Activated CD8-positive, alpha-beta memory T cell treated with anti-CD3 and anti-CD28 coated beads, Interleukin-2, amount 50 U/mL, for 48 hours (primary cell): Measurements from ENCODE around the gene MINAR2.

Source experiments
- DNase-seq: peaks from one replicate; pipeline ENCODE4 v3.0.0-alpha.2; 2020

MINAR2 gene, protein sequence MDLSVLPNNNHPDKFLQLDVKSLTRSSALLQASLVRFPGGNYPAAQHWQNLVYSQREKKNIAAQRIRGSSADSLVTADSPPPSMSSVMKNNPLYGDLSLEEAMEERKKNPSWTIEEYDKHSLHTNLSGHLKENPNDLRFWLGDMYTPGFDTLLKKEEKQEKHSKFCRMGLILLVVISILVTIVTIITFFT

DNA sequence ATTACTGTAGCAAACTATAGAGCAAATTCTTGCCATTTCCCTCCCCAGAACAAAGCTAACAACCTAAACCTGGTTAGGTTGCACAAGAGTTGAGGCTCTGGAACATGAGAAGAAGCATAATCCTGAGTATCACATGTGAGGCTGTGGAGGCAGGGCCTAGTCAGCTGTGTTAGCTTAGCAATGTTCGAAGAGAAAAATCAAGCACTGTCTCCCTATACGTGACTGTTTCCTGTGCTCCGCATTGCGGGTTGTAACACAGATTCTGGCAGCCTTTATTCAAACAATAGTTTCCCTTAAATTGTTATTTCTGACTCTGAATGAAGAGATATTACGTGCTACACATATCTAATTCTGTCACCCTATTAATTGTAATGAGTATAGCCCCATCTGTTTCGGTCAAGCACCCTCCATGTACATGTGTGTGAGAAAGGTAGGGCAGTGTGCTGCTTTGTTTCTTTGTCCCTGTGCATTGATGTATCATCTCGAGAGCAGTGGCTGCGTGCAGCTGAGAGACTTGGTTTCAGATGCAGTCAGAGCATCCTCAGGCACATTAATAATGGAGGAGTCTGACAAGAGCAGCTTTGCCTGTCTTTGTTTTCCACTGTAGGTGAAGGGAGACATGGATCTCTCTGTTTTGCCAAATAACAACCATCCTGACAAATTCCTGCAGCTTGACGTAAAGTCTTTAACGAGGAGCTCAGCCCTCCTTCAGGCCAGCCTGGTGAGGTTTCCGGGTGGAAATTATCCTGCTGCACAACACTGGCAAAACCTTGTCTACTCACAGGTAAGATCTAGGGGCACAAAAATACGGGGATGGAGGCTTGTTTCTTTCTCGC, at the start of gene MINAR2:
TSS of gene MINAR2 (plus strand) at position 523 of the 836 bp plus-strand sequence. CDS start at position 620, 97 bp downstream.
- no peak for DNase-seq

DNA sequence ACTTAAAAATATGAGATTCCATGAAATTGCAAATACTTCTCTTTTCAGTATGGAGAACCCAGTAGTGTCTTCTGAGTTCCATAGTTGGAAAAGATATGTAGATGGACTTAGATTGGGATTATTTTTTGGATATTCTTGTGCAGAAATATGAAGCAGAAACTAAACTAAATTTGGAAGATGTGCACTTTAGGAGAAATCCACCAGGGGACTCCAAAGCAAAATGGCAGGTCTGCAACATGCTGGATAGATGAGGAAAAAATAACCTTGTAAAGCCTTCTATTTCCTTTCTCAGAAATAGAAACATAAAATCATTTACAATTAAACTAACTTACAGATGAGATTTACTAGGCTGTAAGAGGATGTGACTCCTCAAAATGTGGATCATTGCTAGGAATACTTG, 49.2 kb upstream of the MINAR2 start:
- DNase-seq: no peak

DNA sequence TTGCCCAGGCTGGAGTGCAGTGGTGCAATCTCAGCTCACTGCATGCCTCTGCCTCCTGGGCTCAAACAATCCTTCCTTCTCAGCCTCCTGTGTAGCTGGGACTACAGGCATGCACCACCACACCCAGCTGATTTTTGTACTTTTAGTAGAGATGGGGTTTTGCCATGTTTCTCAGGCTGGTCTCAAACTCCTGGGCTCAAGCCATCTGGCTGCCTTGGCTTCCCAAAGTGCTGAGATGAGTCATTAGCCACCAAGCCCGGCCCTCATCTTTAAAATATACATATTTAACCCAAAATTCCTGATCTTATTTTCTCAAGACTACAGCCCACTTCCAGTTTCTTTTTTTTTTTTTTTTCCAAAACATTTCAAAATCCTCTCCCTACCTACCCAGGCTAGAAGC, 31.7 kb upstream of the MINAR2 start:
- no peak for DNase-seq

DNA sequence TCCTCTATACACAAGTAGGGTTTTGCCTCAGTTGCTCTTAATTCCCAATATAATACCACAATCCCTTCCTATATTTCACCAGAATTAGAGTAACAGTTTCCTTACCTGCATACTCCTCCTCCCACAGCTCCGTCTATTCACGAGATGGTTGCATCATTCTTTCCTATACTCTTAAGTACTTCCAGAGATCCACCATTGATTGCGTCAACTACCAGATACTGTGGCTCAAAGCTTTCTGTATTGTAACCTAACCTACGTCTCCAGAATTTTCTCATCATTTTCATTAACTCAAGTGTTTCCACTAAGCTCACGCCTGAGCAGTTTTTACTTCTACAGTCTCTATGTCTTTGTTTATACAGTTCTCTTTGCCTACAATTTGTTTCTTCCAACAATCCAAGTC, 31.2 kb upstream of the MINAR2 start:
- no peak for DNase-seq

DNA sequence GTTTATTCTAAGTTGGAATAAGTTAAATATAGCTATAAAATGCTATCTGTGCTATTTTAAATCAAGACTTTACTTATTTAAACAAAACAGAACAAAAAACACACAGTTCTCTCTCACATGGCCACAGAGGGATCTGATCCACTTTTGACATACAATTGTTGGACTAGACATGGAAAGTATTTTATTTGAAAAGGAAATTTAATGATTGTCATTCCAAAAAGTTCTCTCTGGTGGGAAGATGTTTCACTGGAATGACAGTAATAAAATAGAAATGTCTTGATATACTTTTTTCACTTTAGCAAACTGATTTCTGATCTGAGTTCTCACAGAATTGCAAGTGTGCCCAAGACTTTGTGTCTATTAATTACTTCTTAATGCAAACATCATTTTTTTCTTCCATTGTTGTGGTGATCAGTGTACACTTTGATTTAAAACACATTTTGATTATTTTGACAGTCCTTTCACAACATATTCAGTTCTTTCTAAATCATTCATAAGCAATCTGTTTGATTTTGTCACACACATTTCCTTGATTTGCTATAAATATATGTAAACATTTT, 30.1 kb upstream of the MINAR2 start:
- no peak for DNase-seq

DNA sequence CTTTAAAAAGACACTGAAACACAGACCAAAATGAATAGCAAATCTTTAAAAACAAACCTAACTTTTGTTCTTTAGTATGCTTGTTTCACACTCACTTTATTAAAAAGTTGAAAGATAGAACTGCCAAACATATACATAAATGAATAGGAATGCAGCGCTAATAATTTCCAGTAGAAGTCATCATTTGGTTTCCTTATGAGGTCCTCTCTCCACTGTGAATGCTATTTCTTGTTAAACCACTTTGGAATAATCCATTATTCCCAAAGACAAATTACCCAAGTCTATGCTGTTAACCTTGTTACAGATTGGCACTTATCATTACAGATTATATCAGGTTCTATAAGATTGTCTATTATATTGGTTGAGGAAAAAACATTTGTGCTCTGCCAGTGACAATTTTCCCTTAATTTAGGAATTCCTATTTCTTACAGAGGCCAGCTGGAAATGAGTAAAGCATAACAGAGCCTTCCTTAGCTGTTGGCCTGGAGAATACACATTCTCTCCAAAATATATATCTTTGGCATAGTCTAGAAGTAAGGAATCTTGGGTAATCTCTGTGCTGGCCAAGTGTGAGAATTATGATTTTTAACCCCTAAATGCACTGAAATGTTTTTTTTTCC, 29.3 kb upstream of the MINAR2 start:
- no peak for DNase-seq

DNA sequence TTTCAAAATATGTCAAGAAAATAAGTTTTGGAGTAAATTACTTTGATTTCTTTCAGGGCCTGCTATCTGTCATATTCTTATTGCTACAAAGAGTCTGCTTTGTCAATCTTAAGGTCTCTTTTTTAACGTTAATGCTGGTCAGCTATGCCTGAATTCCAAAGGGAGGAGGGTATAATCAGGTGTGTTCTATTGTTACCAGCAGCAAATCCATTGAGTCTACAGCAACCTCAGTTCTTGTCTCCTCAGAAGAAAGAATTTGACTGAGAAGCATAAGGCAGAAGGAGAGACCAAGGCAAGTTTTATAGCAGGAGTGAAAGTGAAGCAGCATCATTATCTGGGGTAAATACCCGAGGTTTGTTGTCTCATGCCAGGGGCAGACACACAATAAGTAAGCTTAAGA, 23.7 kb upstream of the MINAR2 start:
- DNase-seq: no peak

DNA sequence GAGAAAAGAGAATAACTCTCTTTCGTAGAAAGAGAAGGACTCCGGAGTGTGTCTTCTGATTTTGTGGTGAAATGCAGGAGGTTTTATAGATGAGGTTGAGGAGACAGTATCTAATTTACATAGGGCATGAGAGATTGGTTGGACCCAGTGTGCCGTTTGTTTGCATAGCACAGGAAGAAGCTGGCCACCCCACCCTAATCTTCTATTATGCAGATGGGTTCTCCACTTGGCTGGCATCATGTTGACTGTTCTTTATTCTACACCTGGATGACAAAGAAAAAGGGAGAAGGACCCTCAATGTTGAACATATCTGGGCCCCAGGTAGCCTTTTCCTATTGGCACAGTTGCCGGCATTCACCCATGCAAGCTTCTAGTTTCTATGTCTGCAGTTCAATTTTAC, 23.2 kb upstream of the MINAR2 start:
- DNase-seq: no peak

DNA sequence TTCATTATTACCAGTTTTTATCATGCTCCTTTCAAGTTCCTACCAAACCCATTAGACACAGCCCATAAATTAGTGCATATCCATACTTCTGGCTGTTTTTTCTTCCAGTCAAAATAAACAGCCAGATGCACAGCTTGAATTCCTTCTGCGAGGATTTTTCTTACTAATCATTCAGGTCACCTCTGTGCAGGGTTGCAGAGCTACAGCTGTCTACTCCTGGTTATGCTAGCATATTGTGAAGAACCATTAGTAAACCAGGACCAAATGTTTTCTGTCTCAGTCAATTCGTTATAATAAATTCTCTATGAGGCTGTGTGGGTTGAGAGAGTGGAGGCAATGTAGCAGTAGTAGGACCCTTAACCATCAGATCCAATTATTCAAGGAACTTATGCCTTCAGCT, 8.1 kb upstream of the MINAR2 start:
- no peak for DNase-seq

DNA sequence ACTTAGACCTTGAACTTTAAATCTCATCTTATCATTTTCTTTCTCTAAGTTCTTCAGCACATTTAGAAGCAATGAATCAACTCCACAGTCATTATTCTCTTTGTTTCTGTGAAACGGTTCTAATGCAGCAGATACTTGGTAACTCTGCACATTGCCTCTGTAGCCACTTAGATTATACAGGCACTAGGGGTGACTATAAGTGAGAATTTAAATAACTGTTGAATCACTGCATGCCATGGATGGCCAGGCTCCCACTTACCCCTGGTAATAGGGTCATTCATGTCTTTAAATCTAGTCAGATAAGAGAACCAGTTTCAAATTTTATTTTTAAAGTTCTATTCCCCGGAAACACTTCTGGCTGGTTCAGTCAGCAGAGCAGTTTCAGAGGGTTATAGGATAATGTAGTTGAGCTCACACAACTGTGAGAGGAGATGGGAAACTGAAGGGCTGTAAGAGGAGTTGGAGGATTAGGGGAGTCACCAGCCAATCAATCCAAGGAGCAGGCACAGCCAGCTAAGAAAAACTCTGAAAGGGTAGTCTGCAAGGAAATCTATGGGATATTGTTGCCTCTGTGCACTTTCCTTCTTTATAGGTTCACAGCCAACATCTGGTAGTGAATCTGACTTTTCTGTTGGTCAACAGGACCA, 4.2 kb upstream of the MINAR2 start:
- DNase-seq: no peak

DNA sequence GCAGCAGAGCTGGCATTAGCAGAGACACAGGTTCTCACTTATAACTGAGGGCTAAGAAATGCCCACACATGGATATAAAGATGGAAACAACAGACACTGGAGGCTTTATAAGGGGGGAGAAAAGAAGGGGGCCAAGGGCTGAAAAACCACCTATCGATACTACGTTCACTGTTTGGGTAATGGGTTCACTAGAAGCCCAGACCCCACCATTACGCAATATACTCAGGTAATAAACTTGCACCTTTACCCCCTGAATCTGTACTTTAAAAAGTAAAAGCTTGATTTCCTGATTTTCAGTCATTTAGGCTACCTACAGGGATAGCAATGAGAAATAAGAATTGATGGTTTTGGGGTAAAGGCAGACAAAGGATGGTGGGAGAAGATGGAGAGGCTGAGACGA, 1.9 kb upstream of the MINAR2 start:
- no peak for DNase-seq

DNA sequence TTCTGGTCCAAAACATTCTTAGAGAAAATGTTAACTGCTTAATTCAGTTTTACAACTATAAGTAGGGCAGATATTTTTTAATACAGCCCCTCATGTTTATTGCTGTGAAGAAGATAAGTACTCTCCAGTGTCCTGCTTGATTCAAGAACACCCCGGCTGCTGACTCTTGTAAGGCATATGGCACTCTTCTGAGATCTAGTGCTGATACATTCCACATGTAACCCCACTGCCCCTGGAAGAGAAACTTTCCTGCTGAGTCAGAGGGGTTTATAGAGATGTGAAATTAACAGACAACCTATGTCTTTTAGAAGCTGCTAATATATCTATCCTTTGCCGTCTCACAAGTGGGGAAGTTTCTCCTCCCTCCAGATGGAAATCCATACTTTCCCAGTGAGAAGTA, 1.0 kb upstream of the MINAR2 start:
- DNase-seq: no peak

DNA sequence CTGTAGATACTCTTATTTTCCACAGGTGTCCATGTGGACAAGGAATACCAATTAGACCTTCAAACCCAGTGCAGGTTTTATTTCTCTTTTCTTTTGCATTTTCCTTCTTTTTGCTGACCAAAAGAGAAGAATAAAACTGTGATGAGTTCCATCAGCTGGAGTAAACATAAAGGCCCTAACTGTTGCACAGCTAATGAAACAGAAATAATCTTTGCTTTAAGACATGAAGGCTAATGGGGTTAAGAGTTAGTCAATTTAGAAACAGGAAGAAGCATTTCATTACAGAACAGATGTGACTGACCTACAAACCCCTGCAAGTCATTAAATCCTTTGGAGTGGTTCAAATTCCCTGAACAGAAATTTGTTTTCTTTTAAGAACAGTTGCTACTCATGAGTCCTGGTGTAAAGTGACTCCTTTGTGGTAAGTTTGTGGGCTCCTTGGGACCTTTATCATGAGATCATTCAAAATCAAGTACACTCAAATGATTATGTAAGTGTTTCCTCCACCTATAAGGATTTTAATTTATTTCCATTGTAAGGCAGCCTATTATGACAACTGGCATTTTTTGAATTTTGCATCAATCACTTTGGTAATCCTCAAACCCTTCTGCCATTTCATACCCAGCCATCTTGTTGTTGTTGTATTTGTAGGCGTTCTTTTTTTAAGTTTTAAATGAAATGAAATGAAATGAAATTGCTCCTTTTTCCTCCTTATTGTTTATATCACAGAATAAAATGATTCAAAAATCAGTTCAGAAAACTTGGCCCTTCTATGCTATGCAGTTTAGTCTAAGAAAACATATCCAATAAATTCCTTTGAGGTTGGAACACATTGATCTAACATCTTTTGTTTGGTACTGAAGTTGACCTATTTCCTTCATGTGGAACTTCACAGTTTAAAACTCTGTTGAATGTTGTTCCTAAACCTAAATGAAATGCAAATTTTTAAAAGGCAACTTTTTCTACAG, 1.3 kb downstream of the MINAR2 start:
- no peak for DNase-seq

DNA sequence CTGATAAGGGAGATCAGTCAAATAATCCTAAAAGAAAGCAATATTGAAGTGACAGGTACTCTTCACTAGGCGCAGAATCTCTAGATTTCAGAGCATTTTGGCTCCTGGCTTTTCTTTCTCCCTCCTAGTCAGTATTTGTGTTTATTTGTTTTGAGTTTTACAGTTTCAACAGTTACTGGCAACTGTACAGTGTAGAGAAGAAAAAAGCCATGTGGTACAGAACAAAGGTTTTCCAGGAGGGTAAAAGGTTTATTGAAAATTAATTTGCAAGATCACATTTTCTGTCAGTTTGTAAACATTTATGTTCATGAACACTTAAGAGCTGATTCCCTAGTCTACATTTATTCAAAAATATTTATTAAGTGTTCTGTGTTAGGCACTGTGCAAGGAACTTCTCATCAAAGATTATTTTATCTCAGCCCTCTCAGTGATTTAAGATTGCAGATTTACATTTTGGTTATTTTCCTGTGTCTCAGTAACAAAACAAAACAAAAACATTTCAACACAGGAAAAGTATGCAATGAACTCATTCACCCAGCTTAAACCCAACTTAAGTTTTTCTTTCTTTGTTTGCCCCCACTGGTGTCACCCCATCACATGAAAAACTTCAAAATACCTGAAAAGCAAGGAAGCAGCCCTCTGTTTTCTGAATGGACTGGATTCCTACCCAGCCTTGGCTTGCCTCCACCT, 12.9 kb downstream of the MINAR2 start:
- DNase-seq: no peak

DNA sequence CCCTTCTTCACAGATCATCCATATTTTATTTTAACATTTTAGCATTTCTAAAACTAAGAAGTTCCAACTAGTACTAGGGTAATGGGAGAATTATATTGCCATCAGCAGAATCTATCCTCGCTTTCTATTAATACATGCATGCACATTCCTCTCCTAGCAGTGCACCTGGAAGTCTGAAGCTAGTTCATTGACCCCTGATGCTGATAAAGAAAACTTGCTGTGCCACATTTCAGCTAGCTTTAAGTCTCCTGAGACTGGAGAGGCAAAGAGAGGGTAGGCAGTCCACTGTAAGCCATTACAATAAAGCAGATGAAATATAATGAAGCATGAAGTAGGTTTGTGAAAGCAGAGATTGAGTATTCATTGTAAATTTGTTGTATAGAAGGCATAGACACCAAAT, 15.8 kb downstream of the MINAR2 start:
- DNase-seq: no peak

DNA sequence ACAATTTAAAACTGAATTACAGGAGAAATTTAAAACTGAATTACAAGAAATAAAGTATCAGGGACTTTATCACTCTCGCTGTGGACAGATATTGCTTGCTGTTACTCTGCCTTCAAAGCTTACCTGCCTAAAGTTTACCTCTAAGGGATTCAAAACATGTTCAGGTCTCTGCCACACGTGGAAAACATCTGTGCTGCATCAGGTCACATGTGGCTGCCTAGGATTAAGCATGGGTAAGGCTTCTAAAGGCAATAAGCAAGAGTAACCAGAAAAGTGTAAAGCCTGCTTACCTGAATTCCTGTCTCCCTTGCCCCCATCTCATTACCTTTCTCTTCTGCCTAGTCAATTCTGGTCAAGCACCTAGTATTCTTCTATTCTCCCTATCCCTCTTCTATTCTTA, 18.9 kb downstream of the MINAR2 start:
- DNase-seq: no peak

DNA sequence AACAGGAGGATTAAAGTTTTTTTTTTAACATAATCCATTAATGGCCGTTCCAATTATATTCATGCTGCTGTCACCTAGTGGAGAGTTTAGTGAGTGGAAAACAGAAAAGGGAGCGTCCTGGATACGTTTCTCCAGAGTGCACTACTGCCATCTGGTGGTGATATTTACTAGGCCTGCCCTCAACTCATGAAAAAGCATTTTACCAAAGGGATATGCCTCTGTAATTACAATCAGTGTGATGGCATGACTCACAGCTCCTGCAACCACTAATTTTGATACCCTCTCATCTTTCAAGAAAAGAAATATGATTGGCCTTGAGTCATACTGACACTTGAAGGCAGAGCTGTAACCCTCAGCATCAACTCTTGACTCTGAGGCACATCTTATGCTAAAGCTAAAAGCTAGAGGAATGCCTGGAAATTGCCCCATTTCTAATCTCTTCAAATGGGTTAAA, 20.1 kb downstream of the MINAR2 start:
- peak; percentile 65 for DNase-seq

DNA sequence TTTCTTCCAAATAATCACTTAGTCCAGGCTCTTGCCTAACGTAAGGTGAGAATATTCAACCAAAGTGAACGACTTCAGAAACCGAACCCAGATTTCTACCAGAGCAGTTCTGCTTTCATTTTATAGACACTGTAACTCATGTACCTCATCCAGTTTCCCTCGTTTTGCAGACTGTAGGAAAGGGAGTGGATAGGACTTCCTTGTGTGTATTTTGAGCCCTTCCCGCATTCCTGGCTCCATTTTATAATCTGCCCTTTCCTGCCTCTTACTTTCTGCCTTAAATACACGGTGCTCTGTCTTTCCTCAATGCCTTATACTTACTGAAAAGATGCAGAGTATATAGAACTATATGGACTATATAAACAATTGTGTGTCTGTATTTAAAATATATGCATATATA, 20.8 kb downstream of the MINAR2 start:
- no peak for DNase-seq

DNA sequence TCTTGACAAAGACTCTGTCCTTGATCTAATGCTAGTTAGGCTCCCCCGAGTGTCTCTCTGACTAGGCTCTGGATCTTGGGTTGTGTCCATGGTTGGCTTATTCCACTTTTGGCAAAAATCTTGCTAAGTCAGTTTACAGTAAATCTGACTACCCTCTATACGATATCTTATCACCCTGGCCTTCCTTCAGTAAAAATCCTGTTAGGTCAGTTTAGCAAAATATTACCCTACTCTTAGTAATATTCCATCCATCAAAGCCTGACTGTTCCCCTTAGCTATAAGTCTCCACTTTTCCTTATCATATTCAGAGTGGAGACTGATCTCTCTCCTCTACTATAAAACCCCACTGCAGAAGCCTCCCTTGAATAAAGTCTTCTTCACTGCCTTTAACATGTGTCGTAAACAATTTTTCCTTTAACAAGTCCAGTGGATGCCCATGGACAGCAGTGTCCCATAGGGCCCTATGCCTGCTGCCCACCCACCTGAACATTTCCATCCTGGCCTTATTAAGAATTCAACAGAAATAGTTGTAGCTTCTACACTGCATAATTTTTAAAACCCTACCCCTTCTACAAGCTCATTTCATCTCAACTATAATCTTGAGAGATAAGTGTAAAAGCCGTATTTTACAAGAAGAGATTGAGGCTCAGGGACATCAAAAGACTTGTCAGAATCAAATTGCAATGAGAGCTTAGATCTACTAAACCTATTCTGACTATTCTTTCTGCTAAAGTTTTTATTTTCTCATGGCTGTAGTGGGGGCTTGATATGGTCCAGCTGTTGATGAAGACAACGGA, 22.3 kb downstream of the MINAR2 start:
- no peak for DNase-seq

DNA sequence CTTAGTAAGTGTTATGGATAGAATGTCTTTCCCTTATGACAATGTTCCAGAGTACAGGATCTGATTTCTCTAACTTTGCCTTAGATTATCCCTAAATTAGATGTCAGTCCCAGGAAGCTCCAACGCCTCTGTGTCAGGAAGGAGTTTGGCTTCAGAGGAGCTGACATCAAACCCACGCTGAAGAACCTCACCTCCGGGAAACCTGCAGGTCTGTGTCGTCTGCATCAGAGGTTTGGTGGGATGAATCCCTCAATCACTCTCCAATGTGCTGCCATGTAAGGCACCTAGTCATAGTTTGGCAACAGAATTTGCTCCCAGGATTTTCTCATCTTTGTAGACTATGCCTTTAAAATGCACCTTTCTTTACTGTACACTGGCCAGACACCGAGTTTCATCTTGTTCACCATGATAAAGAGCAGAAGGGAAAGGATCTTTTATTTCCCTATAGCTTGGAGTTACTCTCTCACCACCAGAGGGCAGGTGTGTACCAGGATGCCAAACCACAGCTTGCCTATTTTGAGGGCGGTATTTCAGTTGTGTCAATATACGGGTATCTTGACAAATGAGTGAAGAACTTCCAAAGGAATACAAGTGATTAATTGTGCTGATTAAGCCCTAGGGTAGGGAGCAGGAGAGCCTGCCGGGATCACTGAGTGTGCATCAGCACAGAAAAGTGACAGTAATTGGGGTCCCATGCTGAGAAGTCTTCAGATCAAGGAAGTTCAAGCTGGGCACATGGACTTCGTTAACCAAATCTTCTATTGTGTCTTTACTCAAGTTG, 23.4 kb downstream of the MINAR2 start:
- DNase-seq: no peak
